ENCODE data around the gene MSANTD2. TPM values are rescaled to one million over a fixed set of nuclear protein-coding genes. Genes with fewer than 3 reads are reported as not detected.

The MSANTD2 gene
- total RNA-seq, 1 experiment from 2014 or later: 8.6 TPM

- Histone ChIP-seq H3K36me3 (ENCODE audit: control insufficient read depth in 1 of 2, insufficient read depth in 2 of 2, low read length in 2 of 2) (no peaks in the 10 kb centered on the region), H3K9me2 (ENCODE audit: insufficient read depth) (no peaks in the 10 kb centered on the region), H2AFZ (ENCODE audit: low read depth, low read length, poor library complexity, severe bottlenecking) (no peak overlapping the region), H3K9ac (ENCODE audit: low read length) (no peak overlapping the region), H3K27ac (ENCODE audit: low read depth, low read length) (no peak overlapping the region; the same call in 1 of the 2 replicates), H3K4me3 (replicated peaks in 1 of 2; ENCODE audit: low read depth in 1 of 2, low read length in 2 of 2) (peak overlapping the region in 1 of 2 experiments; percentile 63; a peak in 1 of 4 replicates), H3K27me3 (ENCODE audit: insufficient read depth, low read length) (no peaks in the 10 kb centered on the region), H3K4me2 (ENCODE audit: low read length) (peak overlapping the region; percentile 98), H4K20me1 (ENCODE audit: insufficient read depth) (no peaks in the 10 kb centered on the region), H3K9me3 (ENCODE audit: control insufficient read depth in 1 of 2, insufficient read depth in 1 of 2, low read depth in 1 of 2, low read length in 2 of 2) (no peaks in the 10 kb centered on the region), H3K79me2 (ENCODE audit: insufficient read depth, low read length) (0 out of 2 replicates have a peak, but pooled peaks cover 5% of the 10 kb centered on the region), H3K4me1 (ENCODE audit: control insufficient read depth in 1 of 2, insufficient read depth in 2 of 2, low read length in 2 of 2) (peaks cover 10 to 44% of the 10 kb centered on the region in 2 experiments)
- ATAC-seq (no peak), DNase-seq (ENCODE audit: low read depth, low spot score) (no peak)
- ChIA-PET POLR2A (no interaction called here), RAD21 (ENCODE audit: low non-redundant PET in 1 of 2, low total read pairs in 2 of 2, uncharacterized antibody in 2 of 2, unreplicated experiment in 2 of 2) (no interaction called here), CTCF (interaction anchor here (0.8 kb wide), 1 partner anchor 76 kb away, joined by 3 read pairs; no protein-coding TSS in a partner anchor)
- TF ChIP-seq SRF (IDR thresholded peaks at IDR 0.05; ENCODE audit: low read depth) (no peak), CBX3 (IDR thresholded peaks at IDR 0.05; ENCODE audit: low read depth) (no peak), JUND (IDR thresholded peaks at IDR 0.05) (no peak), ZNF274 (IDR thresholded peaks at IDR 0.05; ENCODE audit: low read depth, low read length) (no peak), ZFX (IDR thresholded peaks at IDR 0.05) (no peak), TCF7L2 (IDR thresholded peaks at IDR 0.05; ENCODE audit: borderline replicate concordance, extremely low read depth, insufficient read depth, insufficient read length) (no peak), EGR1 (IDR thresholded peaks at IDR 0.05; ENCODE audit: low read depth) (no peak), ATF3 (IDR thresholded peaks at IDR 0.05) (no peak), RAD21 (IDR thresholded peaks at IDR 0.05; ENCODE audit: low read depth) (no peak), EZH2phosphoT487 (IDR thresholded peaks at IDR 0.05; ENCODE audit: borderline replicate concordance) (no peak), ZBTB33 (IDR thresholded peaks at IDR 0.05; ENCODE audit: extremely low read depth, insufficient replicate concordance, low read length) (no peak), REST (IDR thresholded peaks at IDR 0.05; ENCODE audit: low read depth) (no peak), CEBPB (IDR thresholded peaks at IDR 0.05; ENCODE audit: low read depth) (no peak), CTCF (IDR thresholded peaks at IDR 0.05 in 2 of 3, conservative IDR thresholded peaks at IDR 0.05 in 1 of 3; ENCODE audit: borderline replicate concordance in 1 of 3, insufficient read depth in 1 of 3, low read depth in 2 of 3, low read length in 2 of 3) (no peak), FOSL1 (IDR thresholded peaks at IDR 0.05; ENCODE audit: low read depth) (no peak), MAX (IDR thresholded peaks at IDR 0.05) (no peak), ELF1 (IDR thresholded peaks at IDR 0.05; ENCODE audit: borderline replicate concordance, low read depth) (no peak), SP1 (IDR thresholded peaks at IDR 0.05; ENCODE audit: low read depth) (no peak), EZH2 (IDR thresholded peaks at IDR 0.05) (no peak), POLR2A (IDR thresholded peaks at IDR 0.05; ENCODE audit: borderline replicate concordance, extremely low read depth, insufficient read depth, insufficient read length) (no peak)
- BruUV-seq (replicated peaks): no TSS peak
- intact Hi-C loops (cut with micrococcal nuclease): no loop called here
Measured at GRCh38 chr11:124745270-124745834, 54.9 kb downstream of the MSANTD2 start.

Measured in HCT116 (cell line).